H1 (cell line): Measurements from ENCODE around the gene PTPRD. TPM values are rescaled to one million over a fixed set of nuclear protein-coding genes. Genes with fewer than 3 reads are reported as not detected.

Experiments used
- CTCF ChIA-PET: fragments of 300-600 bp; sonication (Branson Sonifier 250); formaldehyde crosslinking; loops from one replicate; lab custom pipeline; 2021; ENCODE audit not compliant: partially characterized antibody; lab: Charles Lee
- POLR2A ChIA-PET: fragments of 300-600 bp; sonication (Branson Sonifier 250); formaldehyde crosslinking; loops from one replicate; lab custom pipeline; 2021; ENCODE audit warnings: inconsistent platforms; ENCODE audit not compliant: partially characterized antibody; lab: Charles Lee
- DNase-seq, 2 experiments: peaks; one replicate each; pipeline versions ENCODE4 v3.0.0 to v3.0.0-alpha.2; 2010 to 2022; ENCODE audit warnings: low spot score in 2 of 2, low read depth in 1 of 2, mixed read lengths in 1 of 2
- FAIRE-seq: peaks from 2 replicates; lab custom pipeline; 2011; peaks lifted over from hg19 to GRCh38; lab: Jason Lieb, UNC
- H2AFZ ChIP-seq: 2 replicates; pipeline ENCODE4 v1.8.1; 2012; ENCODE audit warnings: low read length, inconsistent platforms
- H2AK5ac ChIP-seq: 2 replicates; pipeline ENCODE4 v1.6.1; 2013; ENCODE audit warnings: low read depth, low read length
- H2BK120ac ChIP-seq: replicated peaks from 2 replicates; pipeline ENCODE3; 2013; ENCODE audit warnings: low read depth, low read length, inconsistent platforms
- H2BK12ac ChIP-seq: 2 replicates; pipeline ENCODE4 v1.6.1; 2013; ENCODE audit warnings: low read depth, low read length
- H2BK15ac ChIP-seq: 2 replicates; pipeline ENCODE4 v1.6.1; 2013; ENCODE audit warnings: low read length
- H2BK20ac ChIP-seq: 2 replicates; pipeline ENCODE4 v1.6.1; 2013; ENCODE audit warnings: low read length
- H2BK5ac ChIP-seq: 2 replicates; pipeline ENCODE4 v1.6.1; 2013; ENCODE audit warnings: low read depth, low read length
- H3K14ac ChIP-seq: 2 replicates; pipeline ENCODE4 v1.6.1; 2013; ENCODE audit warnings: inconsistent platforms; ENCODE audit not compliant: insufficient read length
- H3K18ac ChIP-seq: 2 replicates; pipeline ENCODE4 v1.6.1; 2013; ENCODE audit warnings: low read length; ENCODE audit errors: extremely low read depth
- H3K23ac ChIP-seq: 2 replicates; pipeline ENCODE4 v1.6.1; 2013; ENCODE audit warnings: inconsistent platforms; ENCODE audit not compliant: insufficient read length
- H3K23me2 ChIP-seq: 2 replicates; pipeline ENCODE4 v1.6.1; 2013; ENCODE audit warnings: low read depth, low read length
- H3K27ac ChIP-seq: 2 replicates; pipeline ENCODE4 v1.6.1; 2011; ENCODE audit warnings: low read depth, low read length, inconsistent platforms
- H3K27me3 ChIP-seq, 4 experiments: replicated peaks in 1 of 4; 1 replicate in 1 of 4; 2 replicates in 3 of 4; pipeline versions ENCODE4 v1.6.1 to v1.8.1; 2011 to 2013; ENCODE audit warnings: low read length in 3 of 4, mild to moderate bottlenecking in 3 of 4, inconsistent platforms in 2 of 4, mixed read lengths in 2 of 4, moderate library complexity in 1 of 4; ENCODE audit not compliant: control insufficient read depth in 3 of 4, insufficient read depth in 3 of 4; ENCODE audit errors: extremely low read depth in 1 of 4
- H3K36me3 ChIP-seq, 4 experiments: 2 replicates each; pipeline versions ENCODE4 v1.6.1 to v1.8.1; 2011 to 2013; ENCODE audit warnings: mild to moderate bottlenecking in 4 of 4, low read length in 3 of 4, moderate library complexity in 2 of 4, control low read depth in 1 of 4, inconsistent platforms in 1 of 4; ENCODE audit not compliant: insufficient read depth in 4 of 4, control insufficient read depth in 2 of 4
- H3K4ac ChIP-seq: replicated peaks from 2 replicates; pipeline ENCODE3; 2013; ENCODE audit warnings: low read length, low read depth, mixed read lengths, inconsistent platforms; ENCODE audit not compliant: insufficient read length
- H3K4me1 ChIP-seq, 4 experiments: replicated peaks in 1 of 4; 1 replicate in 1 of 4; 2 replicates in 3 of 4; pipeline versions ENCODE4 v1.6.1 to v1.8.1; 2011 to 2013; ENCODE audit warnings: low read length in 3 of 4, inconsistent platforms in 2 of 4, mixed read lengths in 1 of 4; ENCODE audit not compliant: insufficient read depth in 4 of 4, control insufficient read depth in 3 of 4
- H3K4me2 ChIP-seq, 2 experiments: 2 replicates each; pipeline versions ENCODE4 v1.6.1 to v1.8.1; 2011 to 2013; ENCODE audit warnings: low read depth in 2 of 2, low read length in 2 of 2, control low read depth in 1 of 2, inconsistent platforms in 1 of 2, mild to moderate bottlenecking in 1 of 2; ENCODE audit not compliant: insufficient read depth in 1 of 2
- H3K4me3 ChIP-seq, 4 experiments: fragments of 200-600, 300-600 bp in 1 of 4; sonication (generic), shearing (Covaris generic), sonication (Bioruptor Twin) in 1 of 4; 2 replicates each; pipeline versions ENCODE4 v1.5.1 to v1.8.1; 2011 to 2016; ENCODE audit warnings: low read length in 4 of 4, low read depth in 3 of 4, control low read depth in 2 of 4, inconsistent platforms in 2 of 4, mild to moderate bottlenecking in 2 of 4, mixed read lengths in 1 of 4, moderate library complexity in 1 of 4; ENCODE audit not compliant: insufficient read depth in 2 of 4; ENCODE audit errors: extremely low read depth in 1 of 4
- H3K56ac ChIP-seq: replicated peaks from 2 replicates; pipeline ENCODE3; 2013; ENCODE audit warnings: low read depth, mild to moderate bottlenecking, mixed read lengths, low read length, inconsistent platforms; ENCODE audit not compliant: insufficient read length
- H3K79me1 ChIP-seq: 2 replicates; pipeline ENCODE4 v1.6.1; 2013; ENCODE audit warnings: low read depth, low read length, control low read depth
- H3K79me2 ChIP-seq, 2 experiments: 2 replicates each; pipeline versions ENCODE4 v1.6.1 to v1.8.1; 2012 to 2013; ENCODE audit warnings: low read length in 2 of 2, mild to moderate bottlenecking in 2 of 2, inconsistent platforms in 1 of 2; ENCODE audit not compliant: insufficient read depth in 2 of 2, control insufficient read depth in 1 of 2
- H3K9ac ChIP-seq, 4 experiments: replicated peaks in 1 of 4; 1 replicate in 1 of 4; 2 replicates in 3 of 4; pipeline versions ENCODE4 v1.6.1 to v1.8.1; 2011 to 2013; ENCODE audit warnings: low read depth in 3 of 4, low read length in 3 of 4, control low read depth in 2 of 4, mild to moderate bottlenecking in 2 of 4, moderate library complexity in 2 of 4, inconsistent platforms in 1 of 4; ENCODE audit errors: extremely low read depth in 1 of 4
- H3K9me3 ChIP-seq, 2 experiments: 2 replicates each; pipeline versions ENCODE4 v1.6.1 to v1.8.1; 2012 to 2013; ENCODE audit warnings: mild to moderate bottlenecking in 2 of 2, moderate library complexity in 2 of 2, control low read depth in 1 of 2, inconsistent platforms in 1 of 2, low read depth in 1 of 2, low read length in 1 of 2, mixed read lengths in 1 of 2; ENCODE audit not compliant: insufficient read depth in 2 of 2
- H4K20me1 ChIP-seq, 2 experiments: replicated peaks in 1 of 2; 2 replicates each; pipeline versions ENCODE3 to v1.8.1; 2011 to 2013; ENCODE audit warnings: inconsistent platforms in 2 of 2, low read length in 2 of 2, mild to moderate bottlenecking in 1 of 2; ENCODE audit not compliant: insufficient read depth in 2 of 2, control insufficient read depth in 1 of 2
- H4K5ac ChIP-seq: 2 replicates; pipeline ENCODE4 v1.6.1; 2013; ENCODE audit warnings: low read length, low read depth, mixed read lengths, inconsistent platforms; ENCODE audit not compliant: insufficient read length
- H4K8ac ChIP-seq: 2 replicates; pipeline ENCODE4 v1.8.0; 2013; ENCODE audit warnings: mild to moderate bottlenecking, moderate library complexity, low read length, inconsistent platforms; ENCODE audit not compliant: insufficient read depth; ENCODE audit errors: extremely low read depth
- H4K91ac ChIP-seq: replicated peaks from 2 replicates; pipeline ENCODE3; 2013; ENCODE audit warnings: low read length, mixed read lengths, inconsistent platforms; ENCODE audit not compliant: insufficient read length
- CBX8 ChIP-seq: fragments of 300-800, 300-1000 bp; sonication (generic); IDR thresholded peaks from 2 replicates; pipeline ENCODE4 v1.7.1; 2016; ENCODE audit warnings: low read depth, low read length, borderline replicate concordance
- CHD2 ChIP-seq: IDR thresholded peaks from 2 replicates; pipeline ENCODE4 v1.6.1; 2012; ENCODE audit warnings: low read length, improper control_type of control experiment
- GABPA ChIP-seq: IDR thresholded peaks from 2 replicates; pipeline ENCODE4 v1.6.1; 2011; ENCODE audit warnings: mild to moderate bottlenecking, low read length, moderate library complexity, borderline replicate concordance; ENCODE audit not compliant: insufficient read depth
- GTF2F1 ChIP-seq: IDR thresholded peaks from 2 replicates; pipeline ENCODE4 v1.6.1; 2012; ENCODE audit warnings: low read depth, low read length, improper control_type of control experiment, borderline replicate concordance
- JUND ChIP-seq: IDR thresholded peaks from 2 replicates; pipeline ENCODE4 v1.6.1; 2011; ENCODE audit warnings: mild to moderate bottlenecking, improper control_type of control experiment, low read length
- KDM1A ChIP-seq: fragments of 200-600, 300-600 bp; sonication (generic); IDR thresholded peaks from 2 replicates; pipeline ENCODE4 v1.7.1; 2016; ENCODE audit warnings: mild to moderate bottlenecking, low read length, borderline replicate concordance
- NANOG ChIP-seq: IDR thresholded peaks from 2 replicates; pipeline ENCODE4 v1.6.1; 2011; ENCODE audit warnings: low read length, low read depth, mild to moderate bottlenecking, inconsistent platforms; ENCODE audit not compliant: insufficient read depth, poor library complexity, severe bottlenecking
- POLR2AphosphoS5 ChIP-seq: IDR thresholded peaks from 2 replicates; pipeline ENCODE4 v1.6.1; 2011; ENCODE audit warnings: low read depth, low read length
- RAD21 ChIP-seq, 2 experiments: IDR thresholded peaks in 1 of 2; conservative IDR thresholded peaks in 1 of 2; 2 replicates each; pipeline ENCODE4 v1.6.1; 2011; ENCODE audit warnings: low read depth in 2 of 2, low read length in 2 of 2, improper control_type of control experiment in 1 of 2, inconsistent platforms in 1 of 2, mild to moderate bottlenecking in 1 of 2, moderate library complexity in 1 of 2
- RBBP5 ChIP-seq: IDR thresholded peaks from 2 replicates; pipeline ENCODE4 v1.7.1; 2012; ENCODE audit warnings: low read depth, mild to moderate bottlenecking, inconsistent platforms, low read length, moderate library complexity, borderline replicate concordance
- SRF ChIP-seq: IDR thresholded peaks from 2 replicates; pipeline ENCODE4 v1.6.1; 2011; ENCODE audit warnings: mild to moderate bottlenecking, low read depth, low read length, moderate library complexity
- TBP ChIP-seq: IDR thresholded peaks from 2 replicates; pipeline ENCODE4 v1.6.1; 2011; ENCODE audit warnings: low read depth, low read length, improper control_type of control experiment
- USF2 ChIP-seq: IDR thresholded peaks from 2 replicates; pipeline ENCODE4 v1.6.1; 2011; ENCODE audit warnings: low read length, improper control_type of control experiment
- ZNF274 ChIP-seq: IDR thresholded peaks from 2 replicates; pipeline ENCODE4 v1.7.0; 2012; ENCODE audit warnings: low read length, borderline replicate concordance; ENCODE audit errors: extremely low read depth
- WGBS, 2 experiments: shearing (Covaris generic) in 1 of 2; methylation state at CpG; one replicate each; pipeline versions ENCODE4 v1.1.6 to v1.1.7; 2013 to 2015; ENCODE audit warnings: low lambda C conversion rate in 2 of 2, mixed read lengths in 2 of 2, inconsistent platforms in 1 of 2, low coverage in 1 of 2, missing lambda C conversion rate in 1 of 2; ENCODE audit not compliant: insufficient replicate concordance in 2 of 2, insufficient coverage in 1 of 2, insufficient read length in 1 of 2; ENCODE audit errors: extremely low coverage in 1 of 2, missing lambda C conversion rate in 1 of 2; 5-methylcytosine and 5-hydroxymethylcytosine counted together
- polyA plus RNA-seq, 7 experiments: library from polyadenylated mRNA; depleted of rRNA in 3 of 7; stranded (reverse) in 5 of 7; unstranded in 2 of 7; fragments of >200 nt in 5 of 7; fragments of 200-250 nt in 2 of 7; gene quantifications; 1 replicate in 5 of 7; 2 replicates in 1 of 7; 4 replicates in 1 of 7; pipeline versions ENCODE4 v1.2.1 to v1.2.3, GENCODE V29; 2011 to 2013; ENCODE audit warnings: missing spikeins in 2 of 7, mixed read lengths in 2 of 7
- total RNA-seq: library from RNA; stranded (reverse); fragmentation: NEBNext Ultra II Directional; extraction: Animal tissue kit (Norgen Biotek cat#: 25700); gene quantifications from 2 replicates; pipeline ENCODE4 v1.2.1, GENCODE V29; 2021

The PTPRD gene
- total and polyA plus RNA-seq, 2 of the 8 experiments (the other 6 are each of a cell fraction or from before 2014, with no cell fraction given), result 17.2 to 77.0 TPM

GRCh38 chr9:9750719-9751118 is 862.1 kb downstream of the PTPRD start:
- Histone ChIP-seq H3K36me3 (no peaks in the 10 kb centered on the region), H3K4me3 (no peak overlapping the region), H3K79me2 (no peaks in the 10 kb centered on the region), H2BK20ac (no peak overlapping the region), H4K91ac (no peak overlapping the region), H3K9me3 (no peaks in the 10 kb centered on the region), H3K23me2 (no peaks in the 10 kb centered on the region), H2BK15ac (no peak overlapping the region), H2AFZ (no peak overlapping the region), H2BK5ac (no peak overlapping the region), H3K56ac (no peak overlapping the region), H4K8ac (no peak overlapping the region), H4K20me1 (no peaks in the 10 kb centered on the region), H2AK5ac (no peak overlapping the region), H3K4me2 (no peak overlapping the region), H3K79me1 (no peaks in the 10 kb centered on the region), H2BK120ac (no peak overlapping the region), H3K23ac (no peak overlapping the region), H2BK12ac (no peak overlapping the region), H3K4ac (no peak overlapping the region), H3K9ac (no peak overlapping the region), H4K5ac (no peak overlapping the region), H3K4me1 (no peaks in the 10 kb centered on the region), H3K14ac (no peak overlapping the region), H3K27me3 (no peaks in the 10 kb centered on the region), H3K27ac (no peak overlapping the region), H3K18ac (no peak overlapping the region)
- CTCF ChIA-PET, result no interaction called here
- 86% methylated on average over 3 of the region's 3 CpGs; no CpG with 5 or more reads in 1 of the 2 experiments for WGBS, 2 experiments
- POLR2A ChIA-PET, result no interaction called here
- FAIRE-seq (no peak), DNase-seq (no peak)
- no peak for TF ChIP-seq ZNF274
- no peak for TF ChIP-seq RAD21 (IDR thresholded peaks at IDR 0.05 in 1 of 2, conservative IDR thresholded peaks at IDR 0.05 in 1 of 2; ENCODE audit: low read depth in 2 of 2, low read length in 2 of 2)
- TF ChIP-seq SRF, result no peak
- no peak for TF ChIP-seq CHD2
- TF ChIP-seq KDM1A, result no peak
- no peak for TF ChIP-seq TBP
- no peak for TF ChIP-seq USF2
- no peak for TF ChIP-seq POLR2AphosphoS5
- TF ChIP-seq NANOG, result no peak
- TF ChIP-seq JUND, result no peak
- TF ChIP-seq GABPA, result no peak
- TF ChIP-seq RBBP5, result no peak
- no peak for TF ChIP-seq CBX8
- no peak for TF ChIP-seq GTF2F1
